HG03460 (cell line): ENCODE measurements around the gene FILIP1L.

ENCODE experiments used
- ATAC-seq: cut with Tn5 transposase; IDR thresholded peaks from one replicate; pipeline ENCODE4 v1.9.1; 2021; ENCODE audit not compliant: unreplicated experiment

The FILIP1L gene

GRCh38 chr3:100114413-100115030 is at the start of gene FILIP1L:
Gene FILIP1L (minus strand): TSS chr3:100114501.
- ATAC-seq, result no peak

GRCh38 chr3:100163787-100164186 is 49.5 kb upstream of the FILIP1L start:
- ATAC-seq, result no peak

- no peak for ATAC-seq
Observed at GRCh38 chr3:100160521-100160920, 46.2 kb upstream of the FILIP1L start.

- ATAC-seq, result no peak
Observed at GRCh38 chr3:100159331-100160153, 45.2 kb upstream of the FILIP1L start.

- no peak for ATAC-seq
Observed at GRCh38 chr3:100158918-100159330, 44.6 kb upstream of the FILIP1L start.

GRCh38 chr3:100157685-100158084 is 43.4 kb upstream of the FILIP1L start:
- ATAC-seq, result no peak

- ATAC-seq, result no peak
Observed at GRCh38 chr3:100155590-100155989, 41.3 kb upstream of the FILIP1L start.

GRCh38 chr3:100155128-100155527 is 40.8 kb upstream of the FILIP1L start:
- no peak for ATAC-seq

- ATAC-seq, result no peak
Observed at GRCh38 chr3:100154171-100154570, 39.9 kb upstream of the FILIP1L start.

- ATAC-seq, result no peak
Observed at GRCh38 chr3:100151024-100151707, 36.9 kb upstream of the FILIP1L start.

GRCh38 chr3:100150473-100150872 is 36.2 kb upstream of the FILIP1L start:
- no peak for ATAC-seq

GRCh38 chr3:100149713-100150415 is 35.6 kb upstream of the FILIP1L start:
- no peak for ATAC-seq

GRCh38 chr3:100149130-100149529 is 34.8 kb upstream of the FILIP1L start:
- no peak for ATAC-seq

- ATAC-seq, result peak; percentile 89
Observed at GRCh38 chr3:100144255-100144866, 30.1 kb upstream of the FILIP1L start.

GRCh38 chr3:100141586-100141985 is 27.3 kb upstream of the FILIP1L start:
- no peak for ATAC-seq

GRCh38 chr3:100140976-100141375 is 26.7 kb upstream of the FILIP1L start:
- no peak for ATAC-seq

- no peak for ATAC-seq
Observed at GRCh38 chr3:100136921-100137320, 22.6 kb upstream of the FILIP1L start.

GRCh38 chr3:100131241-100131640 is 16.9 kb upstream of the FILIP1L start:
- ATAC-seq, result no peak

- no peak for ATAC-seq
Observed at GRCh38 chr3:100129941-100130340, 15.6 kb upstream of the FILIP1L start.

GRCh38 chr3:100128565-100128964 is 14.3 kb upstream of the FILIP1L start:
- ATAC-seq, result no peak

GRCh38 chr3:100127792-100128191 is 13.5 kb upstream of the FILIP1L start:
- ATAC-seq, result no peak
